ENCODE results near the gene POU4F1. TPM values are rescaled to one million over a fixed set of nuclear protein-coding genes. Genes with fewer than 3 reads are reported as not detected.

The POU4F1 gene
- total RNA-seq, 1 experiment from 2014 or later: 0.26 TPM

DNA sequence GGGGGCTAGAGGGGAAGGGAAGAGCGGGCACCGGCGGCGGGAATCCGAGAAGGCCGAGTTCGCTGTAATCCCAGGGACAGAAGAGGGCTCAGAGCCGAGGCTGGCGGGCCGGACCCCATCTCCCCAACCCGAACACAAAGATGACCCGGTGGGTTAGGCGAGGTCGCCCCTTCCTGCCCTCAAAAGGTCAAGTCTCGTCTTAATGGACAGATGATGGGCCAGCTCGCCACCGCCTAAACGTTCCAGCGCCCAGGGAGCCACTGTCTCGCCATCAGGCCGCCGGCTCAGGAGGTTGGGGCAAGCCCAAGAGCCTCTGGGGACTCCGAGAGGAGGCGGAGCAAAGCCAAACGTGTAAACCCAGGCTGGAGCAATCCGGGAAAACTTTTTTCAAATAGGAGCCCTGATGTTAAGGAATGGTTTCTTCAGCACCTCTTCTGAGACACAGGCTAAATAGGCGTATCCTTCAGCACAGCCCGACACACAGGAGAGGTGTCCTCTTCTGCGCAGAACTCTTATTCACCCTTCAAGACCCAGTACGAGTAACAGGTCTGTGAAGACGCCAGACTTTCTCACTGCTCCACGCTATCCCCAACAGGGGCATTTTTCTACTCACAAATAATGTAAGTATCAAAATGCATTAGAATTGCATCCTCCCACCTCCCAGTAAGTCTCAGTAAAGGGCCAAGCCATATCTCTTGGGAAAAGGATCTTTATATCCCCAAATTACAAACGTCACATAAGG lies 6.3 kb upstream of the POU4F1 start:
- DNase-seq: peak; percentile 72
- peak overlapping the region; percentile 48 for H3K4me2 ChIP-seq (ENCODE audit: insufficient read depth, insufficient read length, low read length)
- Mint-ChIP-seq H3K27me3 (ENCODE audit: low read depth) (peaks cover 92% of the 10 kb centered on the region), H3K9me3 (peaks cover 0 to 3% of the 10 kb centered on the region in 2 experiments; a peak in 1 of 5 replicates), H3K4me1 (peaks cover 29 to 49% of the 10 kb centered on the region in 2 experiments), H3K36me3 (ENCODE audit: insufficient read depth in 1 of 3, low read depth in 3 of 3) (peaks cover 0 to 5% (median 3%) of the 10 kb centered on the region in 3 experiments; a peak in 3 of 7 replicates), H3K4me3 (peak overlapping the region; percentile 60 to 82), H3K27ac (no peak overlapping the region; a peak in 1 of 7 replicates)
- no peak overlapping the region for H4K5ac ChIP-seq (ENCODE audit: insufficient read length, low read depth, low read length)
- H2BK5ac ChIP-seq (ENCODE audit: insufficient read length, low read length): no peak overlapping the region
- H3K9ac ChIP-seq (ENCODE audit: extremely low read depth, insufficient read length, low read length): no peak overlapping the region
- no peaks in the 10 kb centered on the region for H3K4me1 ChIP-seq (ENCODE audit: insufficient read depth, low read length)
- no peak overlapping the region for H2AFZ ChIP-seq (ENCODE audit: low read length)
- no peak overlapping the region for H3K27ac ChIP-seq (ENCODE audit: insufficient read length, low read depth, low read length)
- H4K91ac ChIP-seq (ENCODE audit: insufficient read length, low read depth, low read length): no peak overlapping the region
- no peak overlapping the region for H2BK20ac ChIP-seq (ENCODE audit: low read depth, low read length, poor library complexity, severe bottlenecking)
- no peaks in the 10 kb centered on the region for H3K9me3 ChIP-seq (ENCODE audit: control insufficient read depth, low read depth, low read length)
- H3K56ac ChIP-seq (ENCODE audit: insufficient read length, low read depth, low read length): no peak overlapping the region
- no peaks in the 10 kb centered on the region for H4K20me1 ChIP-seq (ENCODE audit: control insufficient read depth, insufficient read depth, insufficient read length)
- H3T11ph ChIP-seq (ENCODE audit: low read length): no peak overlapping the region
- peaks cover 68% of the 10 kb centered on the region for H3K27me3 ChIP-seq (ENCODE audit: insufficient read depth, low read length)
- no peaks in the 10 kb centered on the region for H3K79me2 ChIP-seq (ENCODE audit: insufficient read depth, low read length)
- H3K18ac ChIP-seq (ENCODE audit: insufficient read length, low read depth, low read length): no peak overlapping the region
- H3K23me2 ChIP-seq (ENCODE audit: insufficient read length, low read depth, low read length, poor library complexity, severe bottlenecking): peaks cover 9% of the 10 kb centered on the region
- H2BK15ac ChIP-seq (ENCODE audit: low read depth, low read length): no peak overlapping the region
- no peaks in the 10 kb centered on the region for H3K79me1 ChIP-seq (ENCODE audit: insufficient read depth, low read depth, low read length, poor library complexity, severe bottlenecking)
- no peak overlapping the region for H3K4ac ChIP-seq (ENCODE audit: low read depth, low read length)
- no peak overlapping the region for H2BK12ac ChIP-seq (ENCODE audit: insufficient read length, low read depth, low read length)
- H3K14ac ChIP-seq (ENCODE audit: insufficient read depth, low read length): no peak overlapping the region
- H3K23ac ChIP-seq (ENCODE audit: insufficient read length, low read depth, low read length): no peak overlapping the region
- TF ChIP-seq CTCF (conservative IDR thresholded peaks at IDR 0.05): no peak
- no CpG with 5 or more reads among the region's 33 CpGs for WGBS (ENCODE audit: extremely low coverage, insufficient read length, low lambda C conversion rate)
- no peak overlapping the region for H2BK120ac ChIP-seq (ENCODE audit: low read depth, low read length, poor library complexity, severe bottlenecking)
- H4K8ac ChIP-seq (replicated peaks; ENCODE audit: insufficient read length, low read depth, low read length): no peak overlapping the region
- no peak overlapping the region for H2AK5ac ChIP-seq (ENCODE audit: insufficient read length, low read length)

Measured in H9 (cell line).